NCI-H2107 treated with DMSO at 0.1 percent for 48 hours (cell line): Measurements from ENCODE around the gene ZNF320.
A peak's percentile ranks its signal among the peaks of the same experiment; 100 is the strongest.
"Not testable (repeated sequence)": the region's sequence is repeated elsewhere in the genome, so short reads cannot be mapped to it uniquely, and the experiment has no call there.

Source experiments
- DNase-seq: peaks from one replicate; lab custom pipeline; 2025; ENCODE audit not compliant: unreplicated experiment; lab: John Stamatoyannopoulos, UW

The ZNF320 gene

DNA sequence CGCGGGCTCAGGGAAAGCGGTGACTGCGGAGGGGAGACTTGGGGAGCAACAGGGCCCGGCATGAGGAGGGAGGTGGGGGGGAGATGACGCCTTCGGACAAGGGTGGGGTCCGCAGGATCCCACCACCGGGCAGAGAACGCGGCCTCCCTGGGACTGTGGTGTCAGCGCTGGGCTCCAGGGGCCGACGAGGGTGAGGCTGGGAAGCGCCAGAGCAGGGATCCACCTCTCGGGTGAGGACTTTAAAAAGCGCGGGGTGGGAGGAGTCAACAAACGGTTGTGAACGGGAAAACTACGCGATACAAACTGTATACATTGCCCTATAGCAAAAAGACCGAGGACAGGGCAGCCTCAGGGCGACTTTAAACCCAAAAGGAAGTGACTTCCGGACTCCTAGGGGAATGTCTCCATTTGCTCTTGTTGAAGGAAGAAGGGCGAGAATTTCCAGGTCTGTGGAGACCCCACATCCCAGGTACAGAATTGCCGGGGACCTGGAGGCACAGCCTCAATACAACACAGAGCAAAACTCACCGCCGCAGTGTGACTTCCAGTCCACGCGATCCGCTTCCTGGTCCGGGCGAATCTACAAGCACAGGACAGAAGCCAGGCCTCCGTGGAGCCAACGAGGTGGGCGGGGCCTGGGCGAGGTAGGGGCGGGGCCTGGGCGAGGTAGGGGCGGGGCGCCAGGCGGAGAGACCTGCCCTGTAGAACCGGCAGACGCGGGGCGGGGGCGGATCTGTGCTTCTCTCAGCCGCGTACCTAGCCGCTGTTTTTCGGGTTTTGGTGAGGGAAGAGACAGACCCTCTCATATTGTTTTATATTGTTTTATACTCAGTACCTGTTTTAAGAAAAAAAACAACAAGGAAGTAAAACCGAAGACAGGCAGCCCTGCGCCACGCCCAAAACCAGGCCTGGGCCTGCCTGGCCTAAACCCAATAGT, 25.7 kb upstream of the ZNF320 start, which contains the start of gene ZNF888:
ZNF888 (minus strand) TSS at position 588 of the 937 bp plus-strand sequence. CDS start 5,555 bp downstream, outside the sequence.
- DNase-seq, result no peak

DNA sequence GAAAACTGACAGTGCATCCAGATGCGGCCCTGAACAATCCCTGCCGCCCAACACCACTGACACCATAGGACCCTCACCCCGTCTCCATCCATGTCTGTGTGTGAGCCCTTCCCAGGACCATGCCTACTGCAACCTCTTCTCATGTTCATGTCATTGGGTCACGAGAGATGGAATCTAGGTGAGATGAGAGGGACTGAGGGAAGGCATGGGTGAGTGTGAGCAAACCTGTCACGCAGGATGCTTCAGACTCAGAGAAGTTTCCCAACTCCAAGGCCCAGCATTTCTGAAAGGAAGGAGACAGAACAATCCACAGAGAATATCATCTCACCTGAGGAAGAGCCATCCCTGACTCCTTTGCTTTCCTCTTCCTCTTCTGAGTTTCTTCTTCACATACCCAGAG, 20.1 kb upstream of the ZNF320 start:
- no peak for DNase-seq

DNA sequence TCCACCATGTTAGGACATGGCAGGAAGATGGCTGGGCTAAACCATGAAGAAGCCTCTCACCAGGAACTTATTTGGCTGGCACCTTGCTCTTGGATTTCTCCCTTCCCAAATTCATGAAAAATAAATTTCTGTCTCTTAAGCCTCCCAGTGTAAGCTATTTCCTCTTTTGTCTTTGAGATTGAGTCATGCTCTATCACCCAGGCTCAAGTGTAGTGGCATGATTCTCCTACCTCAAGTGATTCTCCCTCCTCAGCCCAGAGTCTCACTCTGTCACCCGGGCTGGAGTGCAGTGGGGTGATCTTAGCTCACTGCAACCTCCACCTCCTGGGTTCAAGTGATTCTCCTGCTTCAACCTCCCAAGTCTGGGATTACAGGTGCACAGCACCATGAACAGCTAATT, 13.2 kb upstream of the ZNF320 start:
- no peak for DNase-seq

DNA sequence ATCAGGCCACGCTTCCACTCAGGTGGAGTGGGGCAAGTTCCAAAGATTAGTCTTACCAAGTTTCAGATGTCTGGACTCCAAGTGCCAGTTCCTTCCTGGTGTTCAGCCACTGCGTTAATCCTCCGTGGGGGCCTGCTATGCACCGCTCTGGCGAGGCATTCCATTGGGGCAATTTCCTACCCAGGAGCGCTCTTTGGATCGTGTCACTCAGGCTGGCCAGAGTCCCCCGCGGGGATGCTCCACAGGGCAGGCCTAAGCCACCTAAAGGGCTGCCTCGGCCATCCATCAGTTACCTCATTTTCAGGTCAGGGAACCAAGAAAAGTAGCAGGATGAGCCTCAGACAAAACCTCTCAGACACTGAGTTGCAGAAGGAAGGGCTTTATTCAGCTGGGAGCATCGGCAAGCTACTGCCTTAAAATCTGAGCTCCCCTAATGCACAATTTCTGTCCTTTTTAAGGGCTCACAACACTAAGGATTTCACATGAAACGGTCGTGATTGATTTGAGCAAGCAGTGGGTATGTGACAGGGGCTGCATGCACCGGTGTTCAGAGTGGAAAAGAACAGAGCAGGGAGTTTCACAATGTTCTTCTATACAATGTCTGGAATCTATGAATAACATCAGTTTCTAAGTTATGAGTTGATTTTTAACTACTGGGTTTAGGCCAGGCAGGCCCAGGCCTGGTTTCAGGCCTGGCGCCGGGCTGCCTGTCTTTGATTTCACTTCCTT, 6.8 kb upstream of the ZNF320 start:
- DNase-seq, result not testable (repeated sequence)

DNA sequence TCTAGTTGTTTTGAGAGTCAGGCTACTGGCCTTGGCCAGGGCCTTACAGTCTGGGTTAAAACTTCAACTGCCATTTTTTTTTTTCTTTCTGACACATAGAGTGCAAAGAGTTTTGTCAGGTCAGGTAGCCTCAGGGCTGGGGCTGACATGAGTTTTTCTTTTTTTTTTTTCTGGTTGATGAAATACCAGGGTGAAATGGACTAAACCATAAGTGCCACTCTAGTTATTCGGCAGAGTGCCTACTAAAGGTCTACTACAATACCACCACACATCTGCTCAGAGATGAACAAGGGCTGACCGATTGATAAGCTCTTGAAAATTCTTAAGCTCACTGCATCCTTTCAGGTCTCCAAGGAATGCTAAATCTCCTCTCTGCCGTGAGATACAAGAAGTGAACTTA, 4.4 kb upstream of the ZNF320 start:
- no peak for DNase-seq

DNA sequence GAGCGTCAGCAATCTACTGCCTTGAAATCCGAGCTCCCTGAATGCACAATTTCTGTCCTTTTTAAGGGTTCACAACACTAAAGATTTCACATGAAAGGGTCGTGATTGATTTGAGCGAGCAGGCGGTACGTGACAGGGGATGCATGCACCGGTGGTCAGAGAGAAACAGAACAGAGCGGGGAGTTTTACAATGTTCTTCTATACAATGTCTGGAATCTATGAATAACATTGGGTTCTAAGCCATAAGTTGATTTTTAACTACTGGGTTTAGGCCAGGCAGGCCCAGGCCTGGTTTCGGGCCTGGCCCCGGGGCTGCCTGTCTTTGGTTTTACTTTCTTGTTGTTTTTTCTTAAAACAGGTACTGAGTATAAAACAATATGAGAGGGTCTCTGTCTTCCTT, 1.2 kb upstream of the ZNF320 start:
- not testable (repeated sequence) for DNase-seq

DNA sequence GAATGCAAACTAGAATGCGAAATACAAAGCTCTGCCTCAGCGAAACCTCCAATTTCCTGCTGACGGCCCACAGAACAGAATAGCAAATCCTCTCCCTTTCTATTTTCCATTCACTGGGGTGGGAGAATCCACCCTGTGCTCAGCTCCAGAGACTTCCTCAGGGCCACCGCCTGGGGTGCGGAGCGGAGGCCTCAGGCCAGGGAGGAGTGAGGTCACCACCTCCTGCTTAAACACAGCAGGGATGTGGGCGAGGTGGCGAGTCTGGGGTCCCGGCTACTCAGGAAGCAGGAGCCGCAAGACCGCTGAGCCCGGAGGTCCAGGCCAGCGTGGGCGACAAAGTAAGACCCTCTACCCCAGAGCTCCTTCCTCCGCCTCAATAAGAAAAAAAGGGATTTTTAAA, 666 bp upstream of the ZNF320 start:
- no peak for DNase-seq

DNA sequence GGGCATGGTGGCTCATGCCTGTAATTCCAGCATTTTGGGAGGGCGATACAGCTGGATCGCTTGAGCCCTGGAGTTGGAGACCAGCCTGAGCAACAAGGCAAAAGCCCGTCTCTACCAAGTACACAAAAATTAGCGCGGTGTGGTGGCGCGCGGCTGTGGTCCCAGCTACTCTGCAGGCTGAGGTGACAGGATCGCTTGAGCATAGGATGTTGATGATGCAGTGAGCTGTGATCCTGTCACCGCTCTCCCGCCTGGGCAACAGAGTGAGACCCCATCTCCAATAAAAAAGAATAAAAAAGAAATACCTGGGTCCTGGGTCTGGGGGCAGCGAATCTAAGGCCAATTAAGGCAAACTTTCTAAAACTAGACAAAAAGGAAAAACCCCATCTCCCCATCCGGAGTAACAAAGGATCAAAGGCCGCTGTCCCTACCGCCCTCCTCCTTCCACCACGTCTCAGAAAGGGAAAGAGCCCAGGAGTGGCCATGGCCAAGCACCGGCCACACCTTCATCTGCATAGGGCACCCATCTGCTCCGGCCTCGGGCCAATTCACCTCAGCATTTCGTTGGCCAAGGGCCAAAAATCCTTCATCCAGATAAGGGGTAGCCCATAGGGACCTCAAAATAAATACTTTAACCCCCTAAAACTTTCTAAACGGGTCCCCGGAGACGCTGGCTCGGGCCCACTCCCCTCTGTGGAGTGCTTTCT, 851 bp downstream of the ZNF320 start:
- DNase-seq, result no peak

DNA sequence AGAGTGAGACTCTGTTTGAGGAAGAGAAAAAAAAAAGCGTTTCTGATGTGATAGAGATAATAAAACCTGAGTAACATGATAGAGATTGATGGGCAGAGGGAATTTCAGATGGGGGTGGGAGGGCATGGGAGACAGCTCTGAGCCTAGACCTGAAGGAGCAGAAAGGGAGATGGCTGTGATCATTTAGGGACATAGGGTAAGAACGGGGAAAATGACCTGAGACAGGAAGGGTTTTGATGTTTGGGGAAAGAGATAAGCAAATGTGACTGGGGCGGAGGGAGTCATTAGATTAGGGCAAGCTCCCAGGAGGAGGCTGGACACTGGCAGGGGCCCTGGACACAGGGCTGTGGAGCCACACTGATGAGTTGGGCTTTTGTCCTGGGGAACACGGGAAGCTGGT, 6.1 kb downstream of the ZNF320 start:
- no peak for DNase-seq

DNA sequence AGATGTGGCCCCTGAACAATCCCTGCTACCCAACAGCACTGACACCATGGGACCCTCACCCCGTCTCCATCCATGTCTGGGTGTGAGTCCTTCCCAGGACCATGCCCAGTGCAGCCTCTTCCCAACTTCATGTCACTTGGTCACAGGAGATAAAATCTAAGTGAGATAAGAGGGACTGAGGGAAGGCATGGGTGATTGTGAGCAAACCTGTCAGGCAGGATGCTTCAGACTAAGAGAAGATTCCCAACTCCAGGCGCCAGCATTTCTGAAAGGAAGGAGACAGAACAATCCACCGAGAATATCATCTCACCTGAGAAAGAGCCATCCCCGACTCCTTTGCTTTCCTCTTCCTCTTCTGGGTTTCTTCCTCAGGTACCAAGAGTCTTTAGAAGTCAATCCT, 7.5 kb downstream of the ZNF320 start:
- DNase-seq, result no peak

DNA sequence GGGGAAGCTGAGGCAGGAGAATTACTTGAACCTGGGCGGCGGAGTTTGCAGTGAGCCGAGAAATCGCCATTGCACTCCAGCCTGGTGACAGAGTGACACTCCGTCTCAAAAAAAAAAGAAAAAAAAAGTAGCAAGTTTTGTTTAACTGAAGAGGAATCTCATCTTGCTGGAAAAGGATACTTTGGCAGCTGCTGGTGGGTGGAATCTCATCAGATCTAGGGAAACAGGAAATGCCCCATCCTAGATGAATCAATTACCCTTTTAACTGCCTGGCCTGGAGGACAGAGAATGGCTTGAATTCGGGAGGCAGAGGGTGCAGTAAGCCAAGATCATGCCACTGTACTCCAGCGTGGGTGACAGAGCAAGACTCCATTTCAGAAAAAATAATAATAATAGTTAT, 8.4 kb downstream of the ZNF320 start:
- DNase-seq, result no peak

DNA sequence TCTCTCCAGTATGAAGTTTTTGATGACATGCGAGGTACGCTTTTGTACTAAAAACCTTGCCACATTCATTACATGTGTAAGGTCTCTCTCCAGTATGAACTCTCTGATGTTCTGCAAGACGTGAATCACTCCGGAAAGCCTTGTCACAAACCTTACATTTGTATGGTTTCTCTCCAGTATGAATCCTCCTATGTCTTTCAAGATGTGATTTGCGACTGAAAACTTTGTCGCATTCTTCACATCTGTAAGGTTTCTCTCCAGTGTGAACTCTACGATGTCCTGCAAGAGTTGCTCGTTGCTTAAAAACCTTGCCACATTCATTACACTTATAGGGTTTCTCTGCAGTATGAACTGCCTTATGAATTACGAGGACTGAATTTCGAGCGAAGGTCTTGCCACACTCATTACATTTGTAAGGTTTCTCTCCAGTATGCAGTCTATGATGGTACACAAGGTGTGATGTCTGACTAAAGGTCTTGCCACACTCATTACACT, 16.5 kb downstream of the ZNF320 start:
- no peak for DNase-seq

DNA sequence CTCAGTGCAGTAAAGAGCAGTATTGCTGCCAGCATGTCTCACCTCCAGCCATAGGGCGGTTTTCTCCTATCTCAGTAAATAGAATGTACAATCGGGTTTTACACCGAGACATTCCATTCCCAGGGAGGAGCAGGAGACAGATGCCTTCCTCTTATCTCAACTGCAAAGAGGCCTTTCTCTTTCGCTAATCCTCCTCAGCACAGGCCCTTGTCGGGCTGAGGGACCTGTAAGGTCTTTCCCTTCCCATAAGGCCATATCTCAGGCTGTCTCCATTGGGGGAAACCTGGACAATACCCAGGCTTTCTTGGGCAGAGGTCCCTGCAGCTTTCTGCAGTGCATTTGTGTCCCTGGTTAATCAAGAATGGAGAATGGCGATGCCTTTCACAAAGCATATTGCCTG, 24.4 kb downstream of the ZNF320 start:
- DNase-seq, result not testable (repeated sequence)

DNA sequence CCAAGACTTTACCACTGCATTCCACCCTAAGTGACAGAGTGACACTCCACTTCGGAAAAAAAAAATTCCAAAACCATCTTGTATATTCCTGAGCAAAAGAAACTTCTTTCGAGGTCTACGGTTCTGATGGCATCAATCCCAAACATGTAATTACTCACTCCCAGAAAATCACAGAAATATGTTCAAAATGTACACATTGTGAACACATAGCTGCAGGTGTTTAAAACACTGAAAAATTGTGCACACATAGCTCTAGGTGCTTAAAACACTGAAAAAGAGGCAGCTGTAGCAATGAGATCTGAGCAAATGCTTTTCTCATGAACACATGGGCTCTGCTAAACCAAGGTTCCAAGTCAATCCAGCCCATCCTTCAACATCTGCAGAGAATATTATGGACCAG, 26.0 kb downstream of the ZNF320 start:
- no peak for DNase-seq

DNA sequence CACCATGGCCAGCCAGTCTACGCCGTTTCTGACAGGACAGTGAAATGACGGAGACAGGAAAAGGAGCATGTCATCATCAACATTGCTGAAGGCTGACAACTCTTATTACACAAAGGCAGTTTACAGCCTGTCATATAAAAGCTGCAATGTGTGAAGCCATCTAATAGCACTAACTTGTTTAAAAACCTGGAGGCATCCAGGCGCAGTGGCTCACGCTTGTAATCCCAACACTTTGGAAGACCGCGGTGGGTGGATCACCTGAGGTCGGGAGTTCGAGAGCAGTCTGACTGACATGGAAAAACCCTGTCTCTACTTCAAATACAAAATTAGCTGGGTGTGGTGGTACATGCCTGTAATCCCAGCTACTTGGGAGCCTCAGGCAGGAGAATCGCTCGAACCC, 29.4 kb downstream of the ZNF320 start:
- DNase-seq, result not testable (repeated sequence)

DNA sequence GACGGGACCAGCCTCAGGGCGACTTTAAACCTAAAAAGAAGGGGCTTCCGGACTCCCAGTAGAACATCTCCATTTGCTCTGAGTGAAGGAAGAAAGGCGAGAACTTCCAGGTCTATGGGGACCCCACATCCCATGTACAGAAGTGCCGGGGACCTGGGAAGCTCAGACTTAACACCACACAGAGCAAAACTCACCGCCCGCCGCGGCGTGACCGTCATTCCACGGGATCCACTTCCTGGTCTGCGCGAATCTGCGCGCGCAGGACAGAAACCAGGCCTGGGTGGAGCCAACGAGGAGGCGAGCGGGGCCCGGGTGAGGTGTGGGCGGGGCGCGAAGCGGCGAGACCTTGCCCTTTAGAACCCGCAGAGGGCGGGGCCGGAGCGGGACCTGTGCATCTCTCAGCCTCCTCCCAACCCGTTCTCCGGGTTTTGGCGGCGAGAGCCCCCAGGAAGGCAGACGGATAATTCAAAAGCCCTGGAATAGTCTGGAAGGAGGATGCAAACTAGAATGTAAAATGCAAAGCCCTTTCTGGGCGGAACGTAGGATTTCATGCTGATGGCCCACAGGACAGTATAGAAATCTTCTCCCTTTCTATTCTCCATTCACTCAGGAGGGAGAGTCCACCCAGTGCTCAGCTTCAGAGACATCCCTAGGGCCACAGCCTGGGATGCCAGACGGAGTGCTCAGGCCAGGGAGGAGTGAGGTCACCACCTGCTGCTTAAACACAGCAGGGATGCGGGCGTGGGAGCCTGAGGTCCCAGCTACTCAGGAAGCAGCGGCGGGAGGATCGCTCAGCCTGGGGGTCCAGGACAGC, 39.9 kb downstream of the ZNF320 start, which contains the start of gene ZNF468:
ZNF468 (minus strand) TSS at position 242 of the 814 bp plus-strand sequence. CDS start 3,347 bp downstream, outside the sequence.
- DNase-seq, result peak; percentile 15

DNA sequence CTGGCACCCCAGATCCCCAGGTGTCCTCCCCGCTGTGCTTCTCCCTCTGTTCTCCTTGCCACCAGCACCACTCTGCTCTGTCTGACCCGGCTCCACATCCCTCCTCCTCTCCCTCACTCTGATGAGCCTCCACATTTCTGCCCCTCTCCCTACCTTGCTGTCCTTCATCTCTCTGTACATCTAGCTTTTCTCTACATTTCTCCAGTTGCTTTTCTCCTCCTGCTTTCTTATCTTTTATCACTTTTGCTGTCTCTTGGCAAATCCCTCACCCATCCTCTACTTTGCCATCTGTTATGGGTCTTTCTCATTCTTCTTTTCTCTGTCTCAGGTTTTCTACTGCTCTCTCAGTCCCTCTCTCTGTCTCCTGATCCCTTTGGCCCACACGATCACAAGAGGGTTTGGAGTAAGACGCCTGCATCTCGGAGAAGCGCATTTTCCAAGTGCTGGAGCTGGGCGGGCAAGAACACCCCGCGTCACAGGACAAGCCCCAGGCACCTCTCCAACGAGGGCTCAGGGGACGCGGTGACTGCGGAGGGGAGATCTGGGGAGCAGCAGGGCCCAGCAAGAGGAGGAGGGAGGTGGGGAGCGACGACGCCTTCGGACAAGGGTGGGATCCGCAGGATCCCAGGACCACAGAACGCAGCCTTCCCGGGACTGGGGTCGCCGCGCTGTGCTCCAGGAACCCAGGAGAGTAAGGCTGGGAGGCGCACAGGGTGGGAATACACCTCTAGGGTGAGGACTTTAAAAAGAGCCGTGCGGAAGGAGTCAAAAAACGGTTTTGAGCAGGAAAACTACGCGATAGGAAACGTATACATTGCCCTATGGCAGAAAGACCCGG, 40.7 kb downstream of the ZNF320 start:
- DNase-seq, result not testable (repeated sequence)
